Erythroblast (primary cell): ENCODE results near the gene WWP2.
"Not testable (repeated sequence)": the region's sequence is repeated elsewhere in the genome, so short reads cannot be mapped to it uniquely, and the experiment has no call there.

Experiments used
- DNase-seq, 2 experiments: peaks; one replicate each; lab custom pipeline; 2025; lab: John Stamatoyannopoulos, UW
- GATA1 ChIP-seq: IDR thresholded peaks from 2 replicates; pipeline ENCODE4 v1.6.1; 2011; ENCODE audit warnings: low read depth, mild to moderate bottlenecking, control low read depth, low read length, moderate library complexity
- POLR2A ChIP-seq: IDR thresholded peaks from 2 replicates; pipeline ENCODE4 v1.6.1; 2011; ENCODE audit warnings: mild to moderate bottlenecking, low read length

Gene WWP2

GRCh38 chr16:69761983-69762813, at the start of gene WWP2:
Gene WWP2 (plus strand): TSS chr16:69762332. CDS start chr16:69787011, 24,679 bp downstream.
- TF ChIP-seq POLR2A (peak; percentile 88), GATA1 (no peak)
- peak; percentile 89 to 93 for DNase-seq

- no peak for TF ChIP-seq POLR2A
- no peak for TF ChIP-seq GATA1
- no peak for DNase-seq
Measured at GRCh38 chr16:69712914-69713581, 49.1 kb upstream of the WWP2 start.

GRCh38 chr16:69717066-69717465, 45.1 kb upstream of the WWP2 start:
- TF ChIP-seq POLR2A (no peak), GATA1 (no peak)
- no peak for DNase-seq

GRCh38 chr16:69718111-69718764, 43.9 kb upstream of the WWP2 start:
- DNase-seq: no peak
- TF ChIP-seq POLR2A (no peak), GATA1 (no peak)

GRCh38 chr16:69720822-69721430, 41.2 kb upstream of the WWP2 start:
- TF ChIP-seq POLR2A: no peak
- no peak for TF ChIP-seq GATA1
- no peak for DNase-seq

- no peak for DNase-seq
- no peak for TF ChIP-seq GATA1
- TF ChIP-seq POLR2A: no peak
Measured at GRCh38 chr16:69721441-69721957, 40.6 kb upstream of the WWP2 start.

GRCh38 chr16:69724414-69724873, 37.7 kb upstream of the WWP2 start:
- TF ChIP-seq POLR2A (no peak), GATA1 (no peak)
- no peak for DNase-seq

- no peak for TF ChIP-seq GATA1
- no peak for TF ChIP-seq POLR2A
- no peak for DNase-seq
Measured at GRCh38 chr16:69724981-69725479, 37.1 kb upstream of the WWP2 start.

- DNase-seq: no peak
- TF ChIP-seq POLR2A (no peak), GATA1 (no peak)
Measured at GRCh38 chr16:69725480-69726312, 36.4 kb upstream of the WWP2 start.

GRCh38 chr16:69726313-69727060, 35.6 kb upstream of the WWP2 start, which contains the start of gene NQO1:
Gene NQO1 (minus strand): TSS chr16:69726560. CDS start chr16:69726439, 121 bp downstream.
- TF ChIP-seq POLR2A (peak; percentile 43), GATA1 (no peak)
- peak; percentile 82 to 86 for DNase-seq

GRCh38 chr16:69727916-69728270, 34.2 kb upstream of the WWP2 start:
- peak in 1 of 2 experiments; percentile 17 for DNase-seq
- TF ChIP-seq POLR2A (no peak), GATA1 (no peak)

GRCh38 chr16:69729030-69729429, 33.1 kb upstream of the WWP2 start:
- DNase-seq: not testable (repeated sequence)

GRCh38 chr16:69731280-69731679, 30.9 kb upstream of the WWP2 start:
- DNase-seq: not testable (repeated sequence)
